Kidney capillary endothelial cell (primary cell): ENCODE measurements around the gene TEDC1.

Experiments used
- DNase-seq: peaks from one replicate; pipeline ENCODE4 v3.0.0-alpha.2; 2018; ENCODE audit warnings: low spot score

Gene TEDC1

GRCh38 chr14:105497671-105498429, 6.8 kb downstream of the TEDC1 start:
- no peak for DNase-seq

DNA sequence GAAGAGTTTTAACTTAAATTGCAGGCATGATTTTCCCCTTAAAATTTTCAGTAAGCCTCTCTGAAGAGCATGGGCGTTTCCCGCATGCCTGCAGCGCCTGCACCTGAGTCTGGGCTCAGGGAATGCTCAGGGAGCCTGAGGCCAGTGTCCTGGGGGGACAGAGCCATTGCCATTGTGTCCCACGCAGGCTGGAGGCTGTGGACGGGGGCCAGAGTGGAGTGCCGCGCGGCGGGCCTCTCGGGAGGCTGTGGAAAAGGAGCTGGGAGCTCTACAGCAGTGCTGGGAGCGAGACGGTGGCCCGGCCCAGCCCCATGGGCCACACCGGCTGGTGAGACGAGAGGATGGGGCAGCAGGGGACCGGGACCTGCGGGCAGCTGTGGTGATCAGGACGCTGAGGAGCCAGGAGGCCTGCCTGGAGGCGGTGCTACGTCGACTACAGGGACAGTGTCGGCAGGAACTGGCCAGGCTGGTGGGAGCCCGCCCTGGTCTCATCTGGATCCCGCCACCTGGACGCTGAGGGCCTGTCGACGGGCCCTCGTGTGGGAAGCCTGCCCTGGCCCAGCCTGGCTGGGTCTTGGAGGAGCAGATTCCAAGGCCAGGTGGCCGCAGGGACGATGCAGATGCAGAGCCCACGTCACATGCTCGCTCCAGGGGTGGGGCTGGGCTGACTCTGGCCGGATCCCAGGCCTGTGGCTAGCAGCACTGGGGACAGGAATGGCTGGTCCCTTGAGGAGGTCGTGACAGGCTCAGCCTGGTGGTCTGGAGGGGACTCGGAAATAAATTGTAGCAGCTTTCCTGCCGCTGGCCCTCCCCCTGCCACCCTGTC, 7.6 kb downstream of the TEDC1 start:
- no peak for DNase-seq

- no peak for DNase-seq
Observed at GRCh38 chr14:105499256-105500035, 8.4 kb downstream of the TEDC1 start.

- no peak for DNase-seq
Observed at GRCh38 chr14:105500036-105500725, 9.1 kb downstream of the TEDC1 start.

- no peak for DNase-seq
Observed at GRCh38 chr14:105500726-105501101, 9.7 kb downstream of the TEDC1 start.

GRCh38 chr14:105501504-105502291, 10.7 kb downstream of the TEDC1 start:
- DNase-seq = no peak

- no peak for DNase-seq
Observed at GRCh38 chr14:105502446-105503295, 11.6 kb downstream of the TEDC1 start.

- DNase-seq = no peak
Observed at GRCh38 chr14:105503296-105503640, 12.2 kb downstream of the TEDC1 start.

- DNase-seq = no peak
Observed at GRCh38 chr14:105503935-105504692, 13.1 kb downstream of the TEDC1 start.

GRCh38 chr14:105505101-105505500, 14.1 kb downstream of the TEDC1 start:
- DNase-seq = no peak

DNA sequence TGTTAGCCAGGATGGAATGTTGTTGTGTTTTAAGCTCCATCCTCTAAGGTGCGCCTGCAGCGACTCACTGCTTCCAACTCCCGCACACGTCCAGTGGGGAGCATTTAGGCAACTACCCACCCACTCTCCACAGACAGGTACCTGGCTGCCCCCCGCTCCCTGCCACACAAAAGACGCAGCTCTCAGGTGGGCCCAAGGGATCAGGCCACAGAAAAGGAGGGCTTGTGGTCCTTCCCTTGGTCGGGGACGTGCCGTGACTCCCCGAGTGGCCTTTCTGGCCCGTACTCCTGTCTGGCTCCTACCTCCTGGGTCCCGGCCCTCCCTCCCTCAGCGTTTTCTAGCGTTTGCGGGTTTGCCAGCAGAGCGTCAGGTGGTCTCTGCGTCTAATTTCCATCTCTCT, 16.2 kb downstream of the TEDC1 start:
- no peak for DNase-seq

DNA sequence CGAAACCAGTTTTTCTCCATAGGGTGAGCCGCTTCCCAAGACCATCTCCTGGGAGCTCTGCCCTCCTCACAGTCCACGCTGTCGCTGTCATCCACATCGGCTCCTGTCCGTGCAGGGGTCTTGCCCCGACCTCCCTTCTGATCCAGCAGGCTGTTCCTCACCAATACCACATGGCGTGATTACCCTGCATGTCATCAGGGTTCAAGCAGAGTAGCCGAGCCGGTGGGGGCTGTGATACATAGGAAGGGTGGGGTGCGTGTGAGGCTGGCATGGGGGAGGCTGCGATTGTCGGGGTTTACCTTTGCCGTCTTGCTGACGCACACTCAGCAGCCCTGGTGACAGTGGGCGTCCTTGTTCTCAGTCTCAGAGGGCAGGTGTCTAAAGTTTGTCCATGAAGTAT, 17.0 kb downstream of the TEDC1 start:
- no peak for DNase-seq

GRCh38 chr14:105508601-105509000, 17.6 kb downstream of the TEDC1 start:
- DNase-seq = no peak

DNA sequence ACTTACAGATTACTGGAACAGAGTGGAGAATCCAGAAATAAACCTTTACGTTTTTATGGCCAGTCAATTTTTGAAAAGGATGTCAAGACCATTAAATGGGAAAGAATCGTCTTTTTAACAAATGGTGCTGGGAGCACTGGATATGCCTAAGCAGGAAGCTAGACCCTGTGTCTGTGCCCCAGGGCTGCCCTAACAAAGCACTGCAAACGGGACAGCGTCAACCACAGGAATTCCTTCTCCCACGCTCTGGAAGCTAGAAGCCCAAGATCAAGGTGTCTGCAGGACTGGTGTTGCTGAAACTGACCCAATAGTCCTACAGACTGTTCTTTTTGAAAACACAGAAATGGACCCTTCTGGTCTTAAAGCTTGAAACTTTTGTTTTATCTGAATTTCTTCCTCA, 26.1 kb downstream of the TEDC1 start:
- no peak for DNase-seq

DNA sequence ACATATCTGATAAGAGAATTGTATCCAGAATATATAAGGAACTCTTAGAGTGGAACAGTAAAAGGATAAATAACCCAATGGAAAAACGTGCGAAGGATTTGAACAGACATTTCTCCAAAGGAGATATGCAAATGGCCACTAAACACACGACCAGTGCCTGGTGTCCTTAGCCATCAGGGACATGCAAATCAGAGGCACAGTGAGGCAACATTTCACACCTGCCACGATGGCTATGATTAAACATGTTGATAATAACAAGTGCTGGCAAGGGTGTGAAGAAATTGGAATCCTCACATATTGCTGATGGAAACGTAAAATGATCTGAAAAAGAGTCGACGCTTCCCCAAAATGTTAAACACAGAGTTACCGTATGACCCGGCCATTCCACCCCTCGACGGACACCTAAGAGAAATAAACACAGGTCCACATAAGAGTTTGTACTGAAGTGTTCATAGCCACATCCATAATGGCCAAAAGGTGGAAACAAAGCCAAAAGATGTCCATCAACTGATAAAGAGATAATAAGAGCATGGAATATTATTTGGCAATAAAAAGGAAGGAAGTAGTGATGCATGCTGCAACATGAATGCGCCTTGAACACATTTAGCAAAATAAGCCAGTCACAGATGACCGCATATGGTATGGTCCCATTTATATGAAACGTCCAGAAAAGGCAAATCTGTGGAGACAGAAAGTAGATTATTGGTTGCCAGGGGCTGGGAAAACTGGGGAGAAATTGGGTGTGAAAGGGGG, 29.1 kb downstream of the TEDC1 start:
- no peak for DNase-seq

- no peak for DNase-seq
Observed at GRCh38 chr14:105525326-105525725, 34.3 kb downstream of the TEDC1 start.

DNA sequence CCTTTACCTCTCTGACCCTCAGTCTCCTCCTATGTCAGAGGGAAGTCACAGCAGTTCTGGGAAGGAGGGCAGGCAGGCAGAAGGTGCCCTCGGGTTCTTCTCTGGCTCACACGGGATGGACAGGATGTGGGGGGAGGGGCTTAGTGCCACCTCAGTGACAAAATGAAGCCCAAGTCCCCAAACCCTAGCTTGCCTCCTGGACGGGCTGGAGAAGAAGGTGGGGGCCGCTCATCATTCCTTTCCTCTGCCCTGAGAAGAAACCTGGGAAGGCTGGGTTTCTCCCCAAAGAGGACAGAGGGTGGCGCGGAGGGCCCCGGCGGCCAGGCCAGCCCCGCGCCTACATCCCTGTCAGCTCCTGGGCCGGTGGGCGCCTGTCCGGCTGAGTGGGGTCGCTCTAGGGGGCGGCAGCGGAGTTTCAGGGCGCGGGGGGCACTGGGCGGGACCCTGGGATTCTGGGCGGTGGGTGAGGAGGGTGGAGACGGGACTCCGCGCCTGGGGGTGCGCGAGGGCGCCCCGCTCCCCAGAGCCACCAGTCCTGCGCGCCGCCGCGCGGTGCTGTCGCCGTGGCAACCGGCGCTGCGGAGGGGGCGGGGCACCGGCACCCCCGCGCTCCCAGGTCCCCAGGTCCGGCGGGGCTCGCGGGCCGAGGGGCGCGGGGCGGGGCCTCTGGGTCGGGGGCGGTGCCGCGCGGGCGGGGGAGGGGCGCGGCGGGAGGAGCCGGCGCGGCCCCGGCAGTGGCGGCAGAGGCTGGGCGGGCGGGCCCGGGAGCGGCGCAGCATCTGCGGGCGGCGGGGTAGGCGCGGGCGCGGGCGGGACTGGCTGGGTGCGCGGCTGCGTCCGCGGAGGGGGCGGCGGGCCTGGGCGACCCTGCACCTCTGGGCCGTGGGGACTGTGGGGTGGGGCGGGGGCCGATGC, 35.1 kb downstream of the TEDC1 start, which contains the start of gene TMEM121:
Gene TMEM121, plus strand, starts transcription at position 723 of the 915 bp plus-strand sequence. CDS start 2,252 bp downstream, outside the sequence.
- DNase-seq = no peak
